Naive thymus-derived CD8-positive, alpha-beta T cell (primary cell): ENCODE data around the gene CELSR2. TPM values are rescaled to one million over a fixed set of nuclear protein-coding genes. Genes with fewer than 3 reads are reported as not detected.
"Not testable (repeated sequence)": the region's sequence is repeated elsewhere in the genome, so short reads cannot be mapped to it uniquely, and the experiment has no call there.

ENCODE experiments used
- ATAC-seq, 2 donors: fragments of 150-1000 bp; cut with Tn5 transposase in 1 of 2; sonication (Bioruptor Pico), chemical (Tn5 transposase) in 1 of 2; 1 replicate in 1 of 2; 2 replicates in 1 of 2; pipeline ENCODE4 v1.10.0; 2021; ENCODE audit warnings: mild to moderate bottlenecking in 2 of 2, moderate library complexity in 2 of 2
- POLR2A ChIA-PET: fragments of 350-600 bp; sonication (Branson Sonifier 250); formaldehyde crosslinking; loops from one replicate; lab custom pipeline; 2021; ENCODE audit warnings: antibody characterized with exemption; lab: Charles Lee
- DNase-seq, 10 donors: peaks; one replicate each; pipeline versions ENCODE4 v3.0.0 to v3.0.0-alpha.2; 2020 to 2022
- H3K27ac Mint-ChIP-seq, 10 donors: one replicate each; pipeline ENCODE4 v1.8.0; 2020 to 2022; ENCODE audit warnings: mild to moderate bottlenecking in 10 of 10, mixed read lengths in 10 of 10, moderate library complexity in 4 of 10, inconsistent platforms in 1 of 10
- H3K27me3 Mint-ChIP-seq, 5 donors: one replicate each; pipeline ENCODE4 v1.8.0; 2021 to 2022; ENCODE audit warnings: mixed read lengths in 5 of 5
- H3K36me3 Mint-ChIP-seq, 3 donors: one replicate each; pipeline ENCODE4 v1.8.0; 2020 to 2022; ENCODE audit warnings: mixed read lengths in 3 of 3, mild to moderate bottlenecking in 2 of 3, inconsistent platforms in 1 of 3
- H3K4me1 Mint-ChIP-seq, 4 donors: one replicate each; pipeline ENCODE4 v1.8.0; 2021 to 2022; ENCODE audit warnings: mixed read lengths in 4 of 4
- H3K4me3 Mint-ChIP-seq, 10 donors: one replicate each; pipeline ENCODE4 v1.8.0; 2020 to 2022; ENCODE audit warnings: mild to moderate bottlenecking in 10 of 10, mixed read lengths in 10 of 10, moderate library complexity in 6 of 10, inconsistent platforms in 1 of 10
- H3K9me3 Mint-ChIP-seq, 9 donors: one replicate each; pipeline ENCODE4 v1.8.0; 2020 to 2022; ENCODE audit warnings: mixed read lengths in 9 of 9, mild to moderate bottlenecking in 3 of 9, inconsistent platforms in 1 of 9, moderate library complexity in 1 of 9
- polyA plus RNA-seq, 3 donors: library from polyadenylated mRNA; unstranded; fragments of 300-500 nt; fragmentation: Illumina TruSeq; gene quantifications; one replicate each; pipeline ENCODE4 v1.2.3, GENCODE V29; 2021
- total RNA-seq, 8 experiments: library from RNA in 2 of 8; stranded (reverse) in 2 of 8; gene quantifications; one replicate each; pipeline ENCODE4 v1.2.3 and lab custom pipeline; 2021 to 2026

Gene CELSR2
- total and polyA plus RNA-seq, 5 experiments from 2014 or later = 0.20 to 6.8 (median 0.94) TPM

DNA sequence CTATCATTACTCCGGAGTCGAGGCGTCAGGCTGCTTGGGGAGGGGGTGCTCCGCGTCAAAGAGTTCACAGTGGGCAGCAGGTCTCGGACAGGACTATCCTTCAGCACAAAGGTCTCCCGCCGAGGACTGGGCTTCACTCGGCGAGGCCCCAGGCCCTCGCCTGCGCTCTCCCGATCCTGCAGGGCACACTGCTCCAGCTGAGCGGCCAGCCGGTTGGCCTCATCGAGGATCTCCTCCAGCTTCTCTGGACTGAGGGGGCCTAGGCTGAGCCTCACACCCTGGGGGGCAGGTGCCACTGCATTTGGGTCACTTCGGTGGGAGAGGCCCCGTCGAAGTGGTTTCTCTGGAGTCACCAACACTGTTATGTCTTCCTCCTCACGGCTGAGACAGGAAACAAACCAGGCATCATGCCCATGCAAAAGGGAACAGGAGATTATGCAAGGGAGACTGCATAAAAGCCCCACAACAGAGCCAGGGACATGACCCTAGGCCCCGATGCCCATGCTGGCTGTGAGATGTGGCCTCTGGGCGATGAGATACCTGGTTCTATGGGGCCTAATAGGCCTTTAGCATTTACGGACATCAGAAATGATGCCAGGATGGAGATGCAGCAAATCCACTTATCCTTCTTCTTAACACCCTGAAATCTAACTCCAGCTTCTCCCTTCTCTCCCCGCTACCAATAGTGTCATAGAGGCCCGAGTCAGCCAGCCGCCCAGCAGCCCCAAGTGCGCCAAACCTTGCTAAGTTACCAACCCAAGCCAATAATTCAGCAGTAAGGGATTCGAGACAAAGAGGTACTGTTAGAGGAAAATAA, 32.5 kb downstream of the CELSR2 start:
- peaks cover 3 to 27% (median 21%) of the 10 kb centered on the region in 4 donors for H3K4me1 Mint-ChIP-seq
- DNase-seq (no peak), ATAC-seq (no peak)
- peak overlapping the region; percentile 86 to 100 (median 98) for H3K4me3 Mint-ChIP-seq
- no peaks in the 10 kb centered on the region for H3K9me3 Mint-ChIP-seq
- H3K27ac Mint-ChIP-seq = peak overlapping the region in 3 of 10 donors; percentile 30 to 86 (median 75)
- peaks cover 0 to 3% (median 0%) of the 10 kb centered on the region in 5 donors for H3K27me3 Mint-ChIP-seq
- POLR2A ChIA-PET = interaction anchor here (0.6 to 2.4 kb wide), 4 partner anchors 68 to 202 kb away, joined by 4 to 11 read pairs (median 4); partner anchors contain the start of genes ATXN7L2, SARS1 and SORT1
- no peaks in the 10 kb centered on the region for H3K36me3 Mint-ChIP-seq

- peak overlapping the region; percentile 86 to 100 (median 98) for H3K4me3 Mint-ChIP-seq
- no peak for DNase-seq
- H3K9me3 Mint-ChIP-seq = no peaks in the 10 kb centered on the region
- ATAC-seq = no peak
- H3K36me3 Mint-ChIP-seq = no peaks in the 10 kb centered on the region
- POLR2A ChIA-PET = interaction anchor here (0.6 to 2.4 kb wide), 8 partner anchors 19 to 201 kb away, joined by 3 to 11 read pairs (median 4); partner anchors contain the start of genes ATXN7L2, PSMA5, SARS1 and SORT1
- peak overlapping the region in 9 of 10 donors; percentile 42 to 96 (median 91) for H3K27ac Mint-ChIP-seq
- H3K4me1 Mint-ChIP-seq = peaks cover 3 to 23% (median 17%) of the 10 kb centered on the region in 4 donors
- peaks cover 0 to 3% (median 0%) of the 10 kb centered on the region in 5 donors for H3K27me3 Mint-ChIP-seq
Observed at GRCh38 chr1:109282497-109282951, 33.2 kb downstream of the CELSR2 start.

- Mint-ChIP-seq H3K27ac (peak within 1 kb of the TSS; percentile 42 to 96 (median 91)), H3K27me3 (peaks cover 0 to 3% (median 0%) of the 10 kb centered on the region in 5 donors), H3K4me3 (peak within 1 kb of the TSS; percentile 86 to 100 (median 98)), H3K36me3 (no peaks in the 10 kb centered on the region), H3K4me1 (peaks cover 3 to 23% (median 17%) of the 10 kb centered on the region in 4 donors), H3K9me3 (no peaks in the 10 kb centered on the region)
- ATAC-seq (peak; percentile 93 to 94), DNase-seq (peak; percentile 79 to 93 (median 86))
- POLR2A ChIA-PET = interaction anchor here (0.6 to 2.4 kb wide), 8 partner anchors 18 to 201 kb away, joined by 3 to 11 read pairs (median 4); partner anchors contain the start of genes ATXN7L2, PSMA5, SARS1 and SORT1
Observed at GRCh38 chr1:109282952-109283747, 33.8 kb downstream of the CELSR2 start, which contains the start of gene PSRC1. Gene PSRC1 (minus strand): TSS chr1:109283145.

- DNase-seq (peak in 1 of 10 donors; percentile 16), ATAC-seq (no peak)
- Mint-ChIP-seq H3K4me1 (peaks cover 3 to 23% (median 17%) of the 10 kb centered on the region in 4 donors), H3K27me3 (peaks cover 0 to 4% (median 3%) of the 10 kb centered on the region in 5 donors), H3K27ac (peak overlapping the region; percentile 42 to 96 (median 91)), H3K9me3 (no peaks in the 10 kb centered on the region), H3K36me3 (no peaks in the 10 kb centered on the region), H3K4me3 (peak overlapping the region; percentile 86 to 100 (median 98))
- POLR2A ChIA-PET = interaction anchor here (1.1 to 2.4 kb wide), 3 partner anchors 70 to 115 kb away, joined by 3 to 11 read pairs (median 4); partner anchors contain the start of genes SARS1 and SORT1
Observed at GRCh38 chr1:109283748-109284600, 34.6 kb downstream of the CELSR2 start.

DNA sequence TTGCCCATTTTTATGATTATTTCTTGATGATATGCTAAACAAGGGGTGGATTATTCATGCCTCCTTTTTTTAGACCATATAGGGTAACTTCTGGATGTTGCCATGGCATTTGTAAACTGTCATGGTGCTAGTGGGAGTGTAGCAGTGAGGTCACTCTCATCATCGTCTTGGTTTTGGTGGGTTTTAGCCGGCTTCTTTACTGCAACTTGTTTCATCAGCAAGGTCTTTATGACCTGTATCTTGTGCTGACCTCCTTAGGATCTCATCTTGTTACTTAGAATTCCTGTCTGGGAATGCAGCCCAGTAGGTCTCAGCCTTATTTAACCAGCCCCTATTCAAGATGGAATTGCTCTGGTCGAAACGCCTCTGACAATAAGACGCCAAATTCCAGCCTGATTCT, 37.4 kb downstream of the CELSR2 start:
- not testable (repeated sequence) for H3K9me3 Mint-ChIP-seq, H3K27ac Mint-ChIP-seq, H3K27me3 Mint-ChIP-seq, ATAC-seq, H3K36me3 Mint-ChIP-seq, H3K4me3 Mint-ChIP-seq, DNase-seq
- peaks cover 3 to 26% (median 17%) of the 10 kb centered on the region in 4 donors for H3K4me1 Mint-ChIP-seq
- POLR2A ChIA-PET = interaction anchor here (0.7 kb wide), 1 partner anchor 216 kb away, joined by 5 read pairs; no protein-coding TSS in a partner anchor

DNA sequence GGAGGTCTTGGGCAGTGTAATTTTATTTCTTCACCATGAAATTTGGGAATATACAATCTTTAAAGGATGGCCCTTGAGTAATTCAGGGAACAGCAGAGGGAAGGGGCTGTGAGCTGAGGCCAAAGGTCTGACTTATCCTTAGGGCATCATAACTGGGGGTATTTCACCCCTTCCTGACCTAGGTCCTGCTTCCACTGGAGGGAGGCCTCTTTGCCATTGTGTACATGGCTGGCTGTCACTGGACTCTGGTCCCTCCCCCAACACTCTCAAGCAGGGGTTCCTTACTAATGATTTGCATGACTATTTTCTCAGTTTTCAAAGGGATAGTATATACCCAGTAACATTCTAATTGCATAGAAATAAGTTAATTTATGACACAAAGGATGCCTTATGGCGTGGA, 40.8 kb downstream of the CELSR2 start:
- ATAC-seq = no peak
- peaks cover 0 to 13% (median 0%) of the 10 kb centered on the region in 4 donors for H3K4me1 Mint-ChIP-seq
- DNase-seq = no peak
- no peak overlapping the region for H3K4me3 Mint-ChIP-seq
- POLR2A ChIA-PET = no interaction called here
- no peaks in the 10 kb centered on the region for H3K36me3 Mint-ChIP-seq
- H3K27ac Mint-ChIP-seq = no peak overlapping the region
- H3K27me3 Mint-ChIP-seq = peaks cover 0 to 7% (median 0%) of the 10 kb centered on the region in 5 donors
- no peaks in the 10 kb centered on the region for H3K9me3 Mint-ChIP-seq

GRCh38 chr1:109290998-109291397, 41.7 kb downstream of the CELSR2 start:
- no peaks in the 10 kb centered on the region for H3K36me3 Mint-ChIP-seq
- DNase-seq (no peak), ATAC-seq (no peak)
- peaks cover 0 to 13% (median 0%) of the 10 kb centered on the region in 4 donors for H3K4me1 Mint-ChIP-seq
- peaks cover 0 to 13% (median 0%) of the 10 kb centered on the region in 5 donors for H3K27me3 Mint-ChIP-seq
- H3K4me3 Mint-ChIP-seq = no peak overlapping the region
- no peak overlapping the region for H3K27ac Mint-ChIP-seq
- H3K9me3 Mint-ChIP-seq = no peaks in the 10 kb centered on the region
- POLR2A ChIA-PET = no interaction called here

DNA sequence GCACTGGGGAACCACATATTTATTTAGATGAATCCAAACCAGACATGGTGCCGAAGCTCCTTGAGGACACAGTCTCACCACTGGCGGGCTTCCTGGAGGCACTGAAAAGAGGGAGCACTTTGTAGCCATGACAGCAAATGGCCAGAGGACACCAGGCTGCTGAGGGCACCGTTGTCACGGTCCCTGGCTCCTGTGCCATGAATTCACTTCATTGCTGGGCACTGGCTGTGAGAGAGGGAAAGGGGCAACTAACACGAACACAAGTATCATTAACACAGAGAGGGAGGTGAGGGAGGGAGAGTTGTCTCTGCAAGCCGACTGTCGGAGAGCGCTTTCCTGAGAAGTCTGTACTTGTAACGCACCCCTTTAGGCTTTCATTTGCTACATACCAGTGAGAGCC, 43.0 kb downstream of the CELSR2 start:
- H3K4me1 Mint-ChIP-seq = peaks cover 0 to 13% (median 0%) of the 10 kb centered on the region in 4 donors
- POLR2A ChIA-PET = no interaction called here

DNA sequence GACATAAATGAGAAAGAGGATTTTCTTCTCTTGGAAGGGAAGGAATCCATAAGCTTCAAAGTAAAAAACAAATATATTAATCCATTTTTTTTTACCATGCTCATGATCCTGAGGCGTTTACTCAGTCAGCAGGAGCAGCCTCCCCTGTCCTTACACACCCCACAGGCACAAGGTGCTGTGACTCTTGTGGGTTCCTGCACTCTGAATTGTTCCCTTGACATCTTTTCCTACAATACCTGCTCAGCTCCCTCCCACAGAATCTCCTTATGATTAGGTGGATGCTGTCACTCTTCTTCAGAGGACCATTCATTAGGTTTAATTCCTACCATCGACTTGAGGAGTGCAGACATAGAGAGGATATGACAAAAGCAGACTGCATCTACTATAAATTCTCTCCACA, 43.7 kb downstream of the CELSR2 start:
- H3K27ac Mint-ChIP-seq = no peak overlapping the region
- POLR2A ChIA-PET = no interaction called here
- ATAC-seq (no peak), DNase-seq (no peak)
- peaks cover 0 to 25% (median under 1%) of the 10 kb centered on the region in 5 donors for H3K27me3 Mint-ChIP-seq
- H3K36me3 Mint-ChIP-seq = no peaks in the 10 kb centered on the region
- H3K9me3 Mint-ChIP-seq = no peaks in the 10 kb centered on the region
- H3K4me1 Mint-ChIP-seq = peaks cover 0 to 13% (median 0%) of the 10 kb centered on the region in 4 donors
- H3K4me3 Mint-ChIP-seq = no peak overlapping the region

More for the DNA sequence above, 43.0 kb downstream of the CELSR2 start:
- H3K9me3 Mint-ChIP-seq = no peaks in the 10 kb centered on the region
- ATAC-seq (no peak), DNase-seq (no peak)
- H3K4me3 Mint-ChIP-seq = no peak overlapping the region
- H3K27me3 Mint-ChIP-seq = peaks cover 0 to 23% (median 0%) of the 10 kb centered on the region in 5 donors
- H3K27ac Mint-ChIP-seq = no peak overlapping the region
- H3K36me3 Mint-ChIP-seq = no peaks in the 10 kb centered on the region

DNA sequence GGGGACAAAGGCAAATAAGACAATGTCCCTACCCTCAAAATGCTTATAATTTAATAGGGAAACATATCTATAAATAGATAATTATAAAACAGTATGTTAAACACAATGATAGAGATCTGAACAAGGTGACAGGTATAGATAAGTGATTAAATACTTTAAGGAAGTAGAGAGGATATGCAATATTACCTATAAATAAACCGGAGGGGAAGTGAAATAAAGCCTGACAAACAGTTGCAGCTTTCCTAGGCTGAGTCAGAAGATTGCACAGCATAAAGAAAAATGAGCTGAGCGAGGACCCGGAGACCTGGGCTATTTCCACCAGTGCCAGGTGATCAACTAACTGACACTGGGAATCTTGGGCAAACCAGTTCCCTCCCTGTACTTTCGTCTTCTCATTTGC, 45.1 kb downstream of the CELSR2 start:
- DNase-seq = no peak
- no peak for ATAC-seq
- Mint-ChIP-seq H3K36me3 (no peaks in the 10 kb centered on the region), H3K9me3 (no peaks in the 10 kb centered on the region), H3K27ac (peak overlapping the region in 1 of 10 donors; percentile 11), H3K4me3 (no peak overlapping the region), H3K27me3 (peaks cover 0 to 29% (median 8%) of the 10 kb centered on the region in 5 donors), H3K4me1 (peaks cover 0 to 13% (median 0%) of the 10 kb centered on the region in 4 donors)
- POLR2A ChIA-PET = no interaction called here

GRCh38 chr1:109295712-109296415, 46.5 kb downstream of the CELSR2 start:
- H3K27ac Mint-ChIP-seq = no peak overlapping the region
- H3K4me1 Mint-ChIP-seq = peaks cover 0 to 13% (median 0%) of the 10 kb centered on the region in 4 donors
- no peaks in the 10 kb centered on the region for H3K36me3 Mint-ChIP-seq
- POLR2A ChIA-PET = no interaction called here
- H3K4me3 Mint-ChIP-seq = no peak overlapping the region
- DNase-seq (no peak), ATAC-seq (no peak)
- H3K9me3 Mint-ChIP-seq = no peaks in the 10 kb centered on the region
- H3K27me3 Mint-ChIP-seq = peaks cover 0 to 32% (median 8%) of the 10 kb centered on the region in 5 donors
